K562 (cell line): ENCODE data around the gene AK2.

Experiments
- CEBPB ChIP-seq: fragments of 450-650 bp; IDR thresholded peaks from 2 replicates; pipeline ENCODE4 v1.6.1; 2016; ENCODE audit warnings: missing genetic modification characterization, missing compliant biosample characterization
- CHD4 ChIP-seq: fragments of 200-600 bp; sonication (generic); IDR thresholded peaks from 3 replicates; pipeline ENCODE4 v1.6.1; 2012; ENCODE audit warnings: low read depth, mild to moderate bottlenecking, mixed read lengths, low read length, inconsistent platforms; ENCODE audit not compliant: insufficient read depth, insufficient replicate concordance, poor library complexity, severe bottlenecking
- CREB1 ChIP-seq, 2 experiments: sonication (generic) in 1 of 2; formaldehyde crosslinking in 1 of 2; IDR thresholded peaks; 2 replicates each; pipeline versions ENCODE4 v1.6.1 to v1.8.0; 2012 to 2022; ENCODE audit warnings: inconsistent platforms in 1 of 2, mild to moderate bottlenecking in 1 of 2, missing genetic modification reagents in 1 of 2, moderate library complexity in 1 of 2
- FOXP1 ChIP-seq: sonication (generic); formaldehyde crosslinking; IDR thresholded peaks from 2 replicates; pipeline ENCODE4 v1.8.0; 2022; ENCODE audit warnings: mild to moderate bottlenecking, missing genetic modification reagents
- IRF2 ChIP-seq: sonication (generic); formaldehyde crosslinking; IDR thresholded peaks from 2 replicates; pipeline ENCODE4 v1.8.1; 2022; ENCODE audit warnings: mild to moderate bottlenecking, missing genetic modification reagents
- NR2F6 ChIP-seq: fragments of 450-650 bp; formaldehyde crosslinking; IDR thresholded peaks from 2 replicates; pipeline ENCODE4 v1.4.0; 2020; ENCODE audit warnings: mild to moderate bottlenecking
- POLR2A ChIP-seq: fragments of 450-650 bp; conservative IDR thresholded peaks from 2 replicates; pipeline ENCODE4 v1.6.1; 2016
- TAL1 ChIP-seq: fragments of 450-650 bp; IDR thresholded peaks from 2 replicates; pipeline ENCODE4 v1.6.1; 2016; ENCODE audit warnings: mild to moderate bottlenecking
- TARDBP ChIP-seq: fragments of 450-650 bp; IDR thresholded peaks from 2 replicates; pipeline ENCODE4 v1.6.1; 2016
- TSC22D4 ChIP-seq: fragments of 450-650 bp; IDR thresholded peaks from 2 replicates; pipeline ENCODE4 v1.6.1; 2016; ENCODE audit warnings: missing genetic modification characterization, missing biosample characterization, control low read depth
- TF ChIP-seq, protein P1 (sequence below): fragments of 150-350 bp; IDR thresholded peaks from 2 replicates; pipeline ENCODE4 v1.6.1; 2014; ENCODE audit warnings: low read depth, mild to moderate bottlenecking, low read length, borderline replicate concordance
- TF ChIP-seq, protein P2 (sequence below), 3 experiments: IDR thresholded peaks in 2 of 3; conservative IDR thresholded peaks in 1 of 3; 2 replicates each; pipeline ENCODE4 v1.5.1; 2011 to 2012; ENCODE audit warnings: low read length in 3 of 3, mild to moderate bottlenecking in 3 of 3, control low read depth in 2 of 3, improper control_type of control experiment in 1 of 3, inconsistent platforms in 1 of 3, low read depth in 1 of 3, mixed read lengths in 1 of 3, moderate library complexity in 1 of 3; ENCODE audit not compliant: insufficient read depth in 2 of 3
- TF ChIP-seq, protein P3 (sequence below): sonication (generic); formaldehyde crosslinking; IDR thresholded peaks from 2 replicates; pipeline ENCODE4 v1.9.0; 2022; ENCODE audit warnings: mild to moderate bottlenecking, missing genetic modification reagents
- TF ChIP-seq, protein P4 (sequence below): sonication (generic); formaldehyde crosslinking; IDR thresholded peaks from 2 replicates; pipeline ENCODE4 v1.8.0; 2022; ENCODE audit warnings: mild to moderate bottlenecking, missing genetic modification reagents

DNA sequence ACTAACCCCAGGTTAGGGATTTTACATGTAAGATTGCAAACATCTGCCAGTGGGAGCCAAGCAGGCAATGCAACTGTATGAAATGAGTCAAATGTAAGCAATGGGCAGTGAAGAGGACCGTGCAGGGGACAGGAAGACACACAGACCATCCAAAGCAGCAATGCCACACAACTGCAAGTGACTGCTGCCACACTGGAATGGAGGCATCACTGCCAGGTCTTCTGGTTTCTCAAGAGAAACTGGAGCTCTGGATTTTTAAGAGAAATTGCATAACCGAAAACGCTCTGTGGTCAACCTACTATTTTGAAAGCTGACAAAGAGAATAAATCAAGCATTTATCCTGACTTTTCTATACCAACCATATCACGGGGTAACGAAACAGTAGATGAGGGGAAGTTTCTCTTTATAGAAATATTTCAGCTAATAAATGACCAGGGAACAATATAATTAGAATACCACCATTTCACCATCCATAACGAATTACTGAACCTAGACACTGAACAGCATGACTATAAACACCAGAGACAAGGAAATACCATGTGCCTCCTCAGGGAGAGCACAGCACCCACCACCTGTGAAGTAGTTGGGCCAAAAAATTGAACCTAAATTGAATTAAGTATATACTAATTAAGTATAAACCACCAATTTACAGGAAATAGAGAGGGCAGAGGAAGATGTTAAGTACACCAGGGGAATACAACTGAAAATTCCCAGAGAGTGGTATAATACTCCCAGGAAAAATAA, 4.4 kb downstream of the AK2 start:
- TF ChIP-seq POLR2A (no peak; the same call in 1 of the 2 replicates), FOXP1 (CRISPR knock-in tag) (no peak), TAL1 (no peak), CHD4 (no peak), IRF2 (CRISPR knock-in tag) (no peak), TSC22D4 (tag) (no peak), NR2F6 (no peak), CREB1 (IDR thresholded peaks at IDR 0.05) (no peak), CREB1 (CRISPR knock-in tag; IDR thresholded peaks at IDR 0.05) (no peak), CEBPB (tag) (no peak), TARDBP (no peak)
- TF ChIP-seq, protein P1, sequence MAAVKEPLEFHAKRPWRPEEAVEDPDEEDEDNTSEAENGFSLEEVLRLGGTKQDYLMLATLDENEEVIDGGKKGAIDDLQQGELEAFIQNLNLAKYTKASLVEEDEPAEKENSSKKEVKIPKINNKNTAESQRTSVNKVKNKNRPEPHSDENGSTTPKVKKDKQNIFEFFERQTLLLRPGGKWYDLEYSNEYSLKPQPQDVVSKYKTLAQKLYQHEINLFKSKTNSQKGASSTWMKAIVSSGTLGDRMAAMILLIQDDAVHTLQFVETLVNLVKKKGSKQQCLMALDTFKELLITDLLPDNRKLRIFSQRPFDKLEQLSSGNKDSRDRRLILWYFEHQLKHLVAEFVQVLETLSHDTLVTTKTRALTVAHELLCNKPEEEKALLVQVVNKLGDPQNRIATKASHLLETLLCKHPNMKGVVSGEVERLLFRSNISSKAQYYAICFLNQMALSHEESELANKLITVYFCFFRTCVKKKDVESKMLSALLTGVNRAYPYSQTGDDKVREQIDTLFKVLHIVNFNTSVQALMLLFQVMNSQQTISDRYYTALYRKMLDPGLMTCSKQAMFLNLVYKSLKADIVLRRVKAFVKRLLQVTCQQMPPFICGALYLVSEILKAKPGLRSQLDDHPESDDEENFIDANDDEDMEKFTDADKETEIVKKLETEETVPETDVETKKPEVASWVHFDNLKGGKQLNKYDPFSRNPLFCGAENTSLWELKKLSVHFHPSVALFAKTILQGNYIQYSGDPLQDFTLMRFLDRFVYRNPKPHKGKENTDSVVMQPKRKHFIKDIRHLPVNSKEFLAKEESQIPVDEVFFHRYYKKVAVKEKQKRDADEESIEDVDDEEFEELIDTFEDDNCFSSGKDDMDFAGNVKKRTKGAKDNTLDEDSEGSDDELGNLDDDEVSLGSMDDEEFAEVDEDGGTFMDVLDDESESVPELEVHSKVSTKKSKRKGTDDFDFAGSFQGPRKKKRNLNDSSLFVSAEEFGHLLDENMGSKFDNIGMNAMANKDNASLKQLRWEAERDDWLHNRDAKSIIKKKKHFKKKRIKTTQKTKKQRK: no peak
- TF ChIP-seq, protein P2, sequence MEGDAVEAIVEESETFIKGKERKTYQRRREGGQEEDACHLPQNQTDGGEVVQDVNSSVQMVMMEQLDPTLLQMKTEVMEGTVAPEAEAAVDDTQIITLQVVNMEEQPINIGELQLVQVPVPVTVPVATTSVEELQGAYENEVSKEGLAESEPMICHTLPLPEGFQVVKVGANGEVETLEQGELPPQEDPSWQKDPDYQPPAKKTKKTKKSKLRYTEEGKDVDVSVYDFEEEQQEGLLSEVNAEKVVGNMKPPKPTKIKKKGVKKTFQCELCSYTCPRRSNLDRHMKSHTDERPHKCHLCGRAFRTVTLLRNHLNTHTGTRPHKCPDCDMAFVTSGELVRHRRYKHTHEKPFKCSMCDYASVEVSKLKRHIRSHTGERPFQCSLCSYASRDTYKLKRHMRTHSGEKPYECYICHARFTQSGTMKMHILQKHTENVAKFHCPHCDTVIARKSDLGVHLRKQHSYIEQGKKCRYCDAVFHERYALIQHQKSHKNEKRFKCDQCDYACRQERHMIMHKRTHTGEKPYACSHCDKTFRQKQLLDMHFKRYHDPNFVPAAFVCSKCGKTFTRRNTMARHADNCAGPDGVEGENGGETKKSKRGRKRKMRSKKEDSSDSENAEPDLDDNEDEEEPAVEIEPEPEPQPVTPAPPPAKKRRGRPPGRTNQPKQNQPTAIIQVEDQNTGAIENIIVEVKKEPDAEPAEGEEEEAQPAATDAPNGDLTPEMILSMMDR (IDR thresholded peaks at IDR 0.05 in 2 of 3, conservative IDR thresholded peaks at IDR 0.05 in 1 of 3; ENCODE audit: insufficient read depth in 2 of 3, low read depth in 1 of 3, low read length in 3 of 3): no peak
- TF ChIP-seq, protein P3, sequence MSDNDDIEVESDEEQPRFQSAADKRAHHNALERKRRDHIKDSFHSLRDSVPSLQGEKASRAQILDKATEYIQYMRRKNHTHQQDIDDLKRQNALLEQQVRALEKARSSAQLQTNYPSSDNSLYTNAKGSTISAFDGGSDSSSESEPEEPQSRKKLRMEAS: no peak
- TF ChIP-seq, protein P4, sequence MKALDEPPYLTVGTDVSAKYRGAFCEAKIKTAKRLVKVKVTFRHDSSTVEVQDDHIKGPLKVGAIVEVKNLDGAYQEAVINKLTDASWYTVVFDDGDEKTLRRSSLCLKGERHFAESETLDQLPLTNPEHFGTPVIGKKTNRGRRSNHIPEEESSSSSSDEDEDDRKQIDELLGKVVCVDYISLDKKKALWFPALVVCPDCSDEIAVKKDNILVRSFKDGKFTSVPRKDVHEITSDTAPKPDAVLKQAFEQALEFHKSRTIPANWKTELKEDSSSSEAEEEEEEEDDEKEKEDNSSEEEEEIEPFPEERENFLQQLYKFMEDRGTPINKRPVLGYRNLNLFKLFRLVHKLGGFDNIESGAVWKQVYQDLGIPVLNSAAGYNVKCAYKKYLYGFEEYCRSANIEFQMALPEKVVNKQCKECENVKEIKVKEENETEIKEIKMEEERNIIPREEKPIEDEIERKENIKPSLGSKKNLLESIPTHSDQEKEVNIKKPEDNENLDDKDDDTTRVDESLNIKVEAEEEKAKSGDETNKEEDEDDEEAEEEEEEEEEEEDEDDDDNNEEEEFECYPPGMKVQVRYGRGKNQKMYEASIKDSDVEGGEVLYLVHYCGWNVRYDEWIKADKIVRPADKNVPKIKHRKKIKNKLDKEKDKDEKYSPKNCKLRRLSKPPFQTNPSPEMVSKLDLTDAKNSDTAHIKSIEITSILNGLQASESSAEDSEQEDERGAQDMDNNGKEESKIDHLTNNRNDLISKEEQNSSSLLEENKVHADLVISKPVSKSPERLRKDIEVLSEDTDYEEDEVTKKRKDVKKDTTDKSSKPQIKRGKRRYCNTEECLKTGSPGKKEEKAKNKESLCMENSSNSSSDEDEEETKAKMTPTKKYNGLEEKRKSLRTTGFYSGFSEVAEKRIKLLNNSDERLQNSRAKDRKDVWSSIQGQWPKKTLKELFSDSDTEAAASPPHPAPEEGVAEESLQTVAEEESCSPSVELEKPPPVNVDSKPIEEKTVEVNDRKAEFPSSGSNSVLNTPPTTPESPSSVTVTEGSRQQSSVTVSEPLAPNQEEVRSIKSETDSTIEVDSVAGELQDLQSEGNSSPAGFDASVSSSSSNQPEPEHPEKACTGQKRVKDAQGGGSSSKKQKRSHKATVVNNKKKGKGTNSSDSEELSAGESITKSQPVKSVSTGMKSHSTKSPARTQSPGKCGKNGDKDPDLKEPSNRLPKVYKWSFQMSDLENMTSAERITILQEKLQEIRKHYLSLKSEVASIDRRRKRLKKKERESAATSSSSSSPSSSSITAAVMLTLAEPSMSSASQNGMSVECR (CRISPR knock-in tag): no peak
